Muscle of back (tissue), 11 donors: ENCODE measurements around the gene ADCY1. TPM values are rescaled to one million over a fixed set of nuclear protein-coding genes. Genes with fewer than 3 reads are reported as not detected.
"Not testable (repeated sequence)": the region's sequence is repeated elsewhere in the genome, so short reads cannot be mapped to it uniquely, and the experiment has no call there.

Experiments
- DNase-seq, 3 donors: peaks; one replicate each; pipeline versions ENCODE4 v3.0.0 to v3.0.0-alpha.2; 2013
- polyA plus RNA-seq, 10 donors: library from polyadenylated mRNA; unstranded; fragments of 120-200 nt; gene quantifications; one replicate each; pipeline ENCODE4 v1.2.1, GENCODE V29; 2013; ENCODE audit not compliant: insufficient read length in 10 of 10

Gene ADCY1
- polyA plus RNA-seq, 10 donors: 10.6 to 19.7 (median 14.7) TPM

DNA sequence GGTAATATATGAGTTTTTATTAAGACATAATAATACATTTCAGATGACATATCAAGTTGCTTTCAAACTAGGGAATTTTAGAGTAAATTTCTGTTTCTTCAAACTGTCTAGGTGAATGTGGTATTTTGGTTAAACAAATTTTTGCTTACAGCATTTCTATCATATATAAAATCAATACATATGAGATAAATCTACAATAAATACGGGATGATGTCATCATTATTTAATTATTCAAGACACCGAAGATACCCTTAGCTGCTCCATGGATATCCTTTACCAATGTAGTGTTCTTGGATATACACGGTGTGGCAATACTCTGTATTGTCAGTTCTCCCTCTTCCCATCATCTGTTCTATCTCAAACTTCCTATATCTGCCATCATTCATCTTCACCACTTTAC lies 166.4 kb downstream of the ADCY1 start:
- not testable (repeated sequence) for DNase-seq

- peak in 1 of 3 donors; percentile 28 for DNase-seq
Measured at GRCh38 chr7:45748976-45749375, 174.8 kb downstream of the ADCY1 start.

- DNase-seq: not testable (repeated sequence)
Measured at GRCh38 chr7:45751352-45751751, 177.2 kb downstream of the ADCY1 start.

- not testable (repeated sequence) for DNase-seq
Measured at GRCh38 chr7:45756333-45756732, 182.2 kb downstream of the ADCY1 start.

GRCh38 chr7:45756757-45757156 lies 182.6 kb downstream of the ADCY1 start:
- DNase-seq: not testable (repeated sequence)

GRCh38 chr7:45759464-45759863 lies 185.3 kb downstream of the ADCY1 start:
- DNase-seq: not testable (repeated sequence)

DNA sequence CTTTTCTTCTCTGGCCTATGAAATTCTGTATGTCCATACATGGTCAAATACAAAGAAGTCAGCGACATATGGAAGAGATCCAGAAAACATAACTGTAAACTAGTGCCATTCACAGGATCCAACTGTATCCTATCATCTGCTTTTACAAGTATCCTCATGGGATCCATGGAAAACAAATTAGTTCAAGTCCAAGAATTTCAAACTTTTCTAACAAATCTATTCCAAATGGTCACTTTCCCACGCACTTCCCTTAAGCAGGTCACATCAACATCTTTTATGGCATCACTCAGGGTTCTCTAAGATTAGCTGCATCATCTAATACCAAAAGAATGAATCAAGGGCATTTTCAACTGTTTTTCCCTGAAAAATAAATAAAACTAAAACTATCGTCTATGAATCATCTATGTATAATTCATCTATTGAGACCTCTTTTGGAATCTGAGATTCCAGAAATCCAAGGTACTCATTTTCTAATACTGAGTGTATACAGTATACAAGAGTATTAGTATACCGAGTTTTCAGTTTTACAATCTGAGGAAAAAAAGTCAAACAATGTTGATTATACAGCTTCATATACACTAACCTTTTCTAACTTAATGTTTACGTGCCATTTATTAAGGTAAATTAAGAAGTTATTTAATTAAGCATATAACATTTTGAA lies 187.5 kb downstream of the ADCY1 start:
- DNase-seq: peak; percentile 17 to 84 (median 44)

GRCh38 chr7:45762225-45762994 lies 188.2 kb downstream of the ADCY1 start:
- not testable (repeated sequence) for DNase-seq

DNA sequence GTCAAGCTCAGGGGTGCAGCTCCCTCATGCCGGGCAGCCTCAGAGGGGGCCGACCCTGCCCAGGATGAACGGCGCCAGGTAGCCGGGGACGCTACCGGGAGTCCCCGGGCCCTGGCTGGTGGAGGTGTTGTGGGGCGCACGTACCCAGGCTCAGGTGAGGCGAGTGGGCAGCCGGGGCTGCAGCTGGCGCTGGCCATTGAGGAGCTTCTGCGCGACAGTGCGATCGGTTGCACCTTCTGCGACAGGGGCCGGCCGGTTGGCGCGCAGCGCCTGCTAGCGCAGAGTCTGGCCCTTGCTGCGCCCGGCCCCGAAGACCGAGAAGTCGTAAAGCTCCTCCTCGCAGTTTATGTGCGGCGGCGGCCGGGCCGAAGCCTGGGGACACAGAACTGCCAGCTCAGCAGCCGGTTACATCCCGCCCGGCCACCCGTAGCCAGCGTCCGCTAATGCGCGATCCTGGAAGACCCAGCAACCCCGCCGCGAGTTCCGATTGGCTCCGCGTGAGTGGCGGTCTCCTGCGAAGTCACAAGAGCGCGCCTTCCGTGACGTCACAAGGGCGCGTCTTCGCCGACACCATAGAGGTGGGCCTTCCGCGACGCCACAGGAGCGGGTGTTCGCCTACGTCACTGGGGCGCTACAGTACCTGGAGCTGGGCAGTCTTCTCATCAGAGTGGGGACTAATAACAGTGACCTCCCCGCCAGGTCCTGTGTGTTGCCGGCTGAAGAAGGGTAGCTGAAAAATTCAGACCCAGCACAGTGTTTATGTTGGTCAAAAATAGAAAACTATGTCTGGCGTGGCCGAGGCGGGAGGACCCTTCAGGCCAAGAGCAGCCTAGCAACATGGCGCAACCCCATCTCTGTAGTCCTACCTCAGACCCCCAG lies 194.6 kb downstream of the ADCY1 start:
- DNase-seq: peak; percentile 99

- not testable (repeated sequence) for DNase-seq
Measured at GRCh38 chr7:45769626-45770025, 195.5 kb downstream of the ADCY1 start.
